GM19099 (cell line): ENCODE results near the gene UGCG.

Experiments
- POLR2A ChIP-seq: IDR thresholded peaks from 3 replicates; pipeline ENCODE4 v1.6.1; 2011; ENCODE audit warnings: low read depth; ENCODE audit not compliant: insufficient read length; ENCODE audit errors: extremely low read depth

UGCG gene

DNA sequence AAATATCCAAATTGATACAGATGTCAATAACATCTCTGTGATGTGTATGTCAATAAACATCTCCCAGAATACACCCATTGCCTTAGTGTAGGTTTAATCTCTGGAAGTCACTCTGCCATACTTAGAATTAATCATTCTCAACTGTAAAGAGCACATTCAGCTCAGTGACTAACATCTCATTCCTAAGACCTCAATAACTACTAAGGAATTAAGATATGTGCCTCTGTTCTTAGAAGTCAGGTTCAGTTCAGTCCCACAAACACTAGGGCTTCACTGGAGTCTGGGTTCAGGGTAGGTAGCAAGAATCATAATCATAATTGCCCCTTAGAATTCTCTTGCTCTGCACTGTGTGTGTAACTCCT is 31.7 kb downstream of the UGCG start:
- no peak for TF ChIP-seq POLR2A

DNA sequence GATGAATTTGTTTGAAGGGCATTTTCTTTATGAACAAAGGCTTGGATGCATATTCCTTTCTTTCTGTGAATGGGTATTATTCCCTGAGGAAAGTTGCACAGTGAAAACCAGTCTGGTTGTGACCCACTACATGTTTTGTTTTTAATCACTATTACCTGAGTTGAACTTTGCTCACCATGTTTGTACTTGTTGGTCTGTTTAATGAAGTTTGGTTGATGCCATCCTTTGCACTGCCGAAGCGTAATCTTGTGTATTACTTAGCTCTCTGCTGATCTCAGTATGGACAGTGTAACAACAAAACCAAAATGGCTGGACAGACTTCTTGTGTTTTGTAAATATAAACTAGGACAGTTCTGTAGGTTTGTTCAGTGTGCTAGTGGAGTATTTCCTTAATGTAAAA is 38.1 kb downstream of the UGCG start:
- TF ChIP-seq POLR2A: no peak

DNA sequence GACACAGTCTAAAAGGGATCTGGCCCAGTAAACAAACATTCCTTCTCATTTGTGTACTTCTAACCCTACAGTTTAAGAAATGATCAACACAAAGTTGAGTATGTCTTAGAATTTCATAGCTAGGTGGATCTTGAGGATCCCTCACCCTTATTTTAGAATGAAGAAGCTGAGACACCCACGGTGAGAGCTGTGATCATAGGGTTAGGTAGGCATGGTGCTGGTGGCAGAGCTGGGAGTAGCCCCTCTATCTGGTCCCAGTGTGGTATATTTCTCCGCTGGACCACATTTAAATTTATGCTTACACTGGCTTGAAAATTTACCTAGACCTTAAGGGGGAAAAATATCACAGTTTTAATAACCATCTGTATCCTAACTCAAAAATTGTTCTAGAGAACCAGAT is 39.8 kb downstream of the UGCG start:
- TF ChIP-seq POLR2A: no peak

DNA sequence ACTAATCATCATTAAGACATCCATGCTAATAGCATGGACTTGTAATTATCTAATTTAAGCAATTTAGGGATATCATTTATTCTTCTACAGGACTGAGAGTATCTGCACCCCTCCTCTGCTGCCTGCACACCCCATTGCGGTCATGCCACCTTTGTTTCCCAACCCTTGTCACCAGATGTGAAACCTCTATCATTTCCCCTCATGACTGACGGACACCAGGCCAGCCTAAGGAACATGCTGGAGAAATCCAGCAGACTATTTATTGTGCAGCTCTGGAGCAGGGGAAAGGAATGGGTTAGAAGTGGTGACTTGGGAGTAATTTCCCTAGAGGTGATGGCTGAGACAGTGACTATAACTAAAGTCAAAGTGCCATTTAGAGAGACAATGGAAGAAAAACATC is 40.7 kb downstream of the UGCG start:
- no peak for TF ChIP-seq POLR2A

DNA sequence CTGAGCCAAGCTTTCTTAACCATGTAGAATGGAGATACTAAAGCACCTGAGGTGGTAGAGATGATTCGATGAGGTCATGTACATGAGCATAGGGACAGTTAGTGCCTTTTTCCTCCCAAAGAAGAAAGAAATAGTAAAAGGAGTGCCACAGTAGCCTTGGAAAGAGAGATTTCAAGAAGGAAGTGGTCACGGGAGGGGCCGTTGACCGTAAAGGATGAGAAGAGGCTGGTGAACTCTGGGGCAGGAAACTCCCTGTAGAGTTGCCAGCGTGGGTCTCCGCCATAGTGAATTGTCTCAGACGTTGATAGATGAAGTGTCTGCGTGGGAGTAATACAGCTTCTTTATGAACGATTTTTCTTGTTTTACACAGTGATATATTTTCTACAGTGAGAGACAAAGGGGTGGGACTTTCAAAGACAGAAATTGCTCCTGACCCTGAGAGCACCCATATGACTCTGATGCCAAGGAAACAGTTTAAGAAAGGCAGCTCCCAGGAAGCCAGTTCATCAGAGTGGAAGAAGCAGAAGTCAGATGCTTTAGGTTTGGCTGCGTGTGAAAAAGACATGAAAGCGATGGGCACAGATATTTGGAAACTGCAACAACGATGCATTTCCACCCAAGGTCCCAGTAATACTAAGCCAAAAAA is 41.3 kb downstream of the UGCG start:
- peak; percentile 31 for TF ChIP-seq POLR2A

DNA sequence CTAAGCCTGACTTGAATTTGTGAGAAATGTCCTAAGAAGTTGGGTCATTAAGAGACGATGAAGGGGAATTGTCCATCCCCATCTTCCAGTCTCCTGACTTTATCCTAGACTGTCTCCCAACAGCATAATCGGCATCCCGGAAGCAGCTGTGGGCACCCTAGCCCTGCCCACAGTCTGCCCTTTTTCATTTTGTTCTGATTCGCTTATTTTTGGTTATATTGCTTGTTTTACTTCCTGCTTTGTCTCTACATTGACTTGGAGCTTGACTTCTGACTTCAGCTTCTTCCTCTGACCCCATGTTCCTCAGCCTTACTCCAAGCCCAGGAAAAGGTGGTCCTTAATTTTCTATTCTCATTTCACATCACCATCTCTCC is 41.8 kb downstream of the UGCG start:
- peak; percentile 19 for TF ChIP-seq POLR2A

DNA sequence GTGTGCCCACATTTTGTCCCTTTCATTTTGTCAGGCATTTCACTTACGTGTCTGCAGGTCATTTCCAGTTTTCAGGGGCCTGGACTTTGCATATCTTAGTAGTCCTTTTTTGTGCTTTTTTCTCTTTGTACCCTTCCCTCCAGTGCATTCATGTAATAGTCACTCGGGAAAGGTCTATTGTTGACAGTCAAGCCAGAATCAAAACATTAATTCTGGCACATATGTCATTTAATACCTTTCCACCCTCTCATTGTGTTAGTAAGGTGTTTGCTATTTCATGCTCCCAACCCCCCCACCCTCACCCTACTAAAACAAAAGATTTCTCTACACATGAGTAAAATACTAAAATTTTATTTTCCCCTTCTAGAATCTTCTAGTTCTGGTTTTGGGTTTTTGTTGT is 42.7 kb downstream of the UGCG start:
- TF ChIP-seq POLR2A: no peak

DNA sequence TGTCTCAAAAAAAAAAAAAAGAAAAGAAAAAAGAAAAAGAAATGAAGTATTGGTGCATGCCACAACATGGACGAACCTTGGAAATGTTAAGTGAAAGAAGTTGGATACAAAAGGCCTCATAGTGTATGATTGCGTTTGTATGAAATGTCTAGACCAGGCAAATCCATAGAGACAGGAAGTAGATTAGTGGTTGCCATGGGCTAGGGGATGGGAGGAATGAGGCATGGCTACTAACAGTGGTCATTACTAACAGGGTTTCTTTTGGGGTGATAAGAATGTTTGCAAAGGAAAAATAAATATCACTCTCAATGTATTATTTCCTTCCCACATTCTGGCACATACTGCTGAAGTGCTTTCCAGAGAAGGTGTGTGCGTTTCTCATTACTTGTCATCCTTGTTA is 44.1 kb downstream of the UGCG start:
- TF ChIP-seq POLR2A: no peak

DNA sequence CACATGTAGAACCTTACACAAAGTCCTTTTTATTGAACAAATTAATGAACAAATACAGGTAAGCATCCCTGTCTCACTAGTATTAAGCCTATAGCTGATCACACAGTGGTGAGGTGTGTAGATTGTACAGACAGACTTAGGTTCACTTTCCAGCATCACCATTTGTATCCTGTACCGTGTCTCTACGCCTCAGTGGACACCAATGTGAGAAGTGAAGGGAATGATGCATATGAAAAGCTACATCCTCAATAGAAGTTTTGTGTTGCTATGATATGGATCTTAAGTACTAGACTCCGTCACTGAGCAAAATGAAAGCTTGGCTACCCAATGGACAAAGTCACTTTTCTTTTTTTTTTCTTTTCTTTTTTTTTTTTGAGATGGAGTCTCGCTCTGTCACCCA is 46.6 kb downstream of the UGCG start:
- no peak for TF ChIP-seq POLR2A

DNA sequence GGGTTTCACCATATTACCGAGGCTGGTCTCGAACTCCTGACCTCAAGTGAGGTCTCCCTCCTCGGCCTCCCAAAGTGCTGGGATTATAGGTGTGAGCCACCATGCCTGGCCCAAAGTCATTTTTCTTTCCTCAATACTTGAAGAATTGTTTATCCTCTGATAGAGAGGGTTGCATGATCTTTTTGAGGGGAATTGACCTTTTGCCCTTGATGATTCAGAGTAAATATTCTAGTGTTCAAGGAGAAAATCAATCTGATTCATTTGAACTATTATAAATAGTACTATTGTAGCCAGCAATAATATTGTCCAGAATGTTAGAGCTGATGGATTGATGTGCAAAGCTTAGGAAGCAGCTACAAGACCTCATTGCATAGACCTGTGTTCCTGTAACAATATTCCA is 47.1 kb downstream of the UGCG start:
- no peak for TF ChIP-seq POLR2A

DNA sequence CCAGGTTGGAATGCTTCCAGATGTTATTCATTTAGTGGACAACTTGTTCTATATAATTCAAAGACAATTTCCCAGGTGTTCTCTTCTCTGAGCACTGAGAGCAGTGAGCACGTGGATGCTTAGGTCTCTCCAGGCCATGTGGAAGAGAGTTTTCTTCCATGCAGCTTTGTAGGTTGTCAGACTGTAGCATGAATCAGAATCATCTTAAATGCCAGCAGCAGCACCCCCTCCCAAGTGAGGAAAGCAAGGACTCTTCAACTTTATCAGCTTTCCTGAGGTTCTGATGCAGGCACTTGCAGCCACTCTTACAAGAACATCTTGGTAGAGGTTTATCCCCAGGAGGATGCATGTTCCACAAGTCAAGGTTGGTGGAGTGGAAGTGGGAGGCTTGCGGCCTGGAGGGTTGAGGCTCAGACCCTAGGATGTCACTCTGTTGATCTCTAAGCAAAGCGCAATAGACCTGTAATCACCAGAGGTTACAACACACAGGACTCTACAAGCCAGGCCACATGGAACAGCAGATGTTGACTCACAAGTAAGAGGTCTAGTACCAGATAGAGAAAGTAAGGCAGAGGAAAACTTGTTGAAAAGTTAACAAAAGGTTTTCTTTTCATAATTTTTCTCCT is 47.7 kb downstream of the UGCG start:
- TF ChIP-seq POLR2A: no peak

DNA sequence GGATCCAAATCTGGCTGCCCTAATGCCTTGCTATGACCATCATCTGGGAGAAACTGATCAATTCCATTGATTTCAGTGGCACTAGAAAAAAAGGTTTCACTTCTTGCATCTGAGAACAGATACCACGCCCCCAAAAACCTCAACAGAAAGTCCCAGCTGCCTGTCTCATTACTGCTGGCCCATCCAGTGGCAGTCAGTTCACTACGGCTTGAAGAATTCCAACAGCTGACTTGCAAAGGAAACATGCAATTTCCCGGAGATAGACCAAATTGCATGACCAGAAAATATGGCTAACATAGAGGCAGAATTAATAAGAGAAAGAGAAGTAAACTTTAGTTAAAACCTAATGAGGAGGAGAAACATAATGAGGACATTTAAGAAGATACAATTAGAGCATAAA is 48.6 kb downstream of the UGCG start:
- no peak for TF ChIP-seq POLR2A

DNA sequence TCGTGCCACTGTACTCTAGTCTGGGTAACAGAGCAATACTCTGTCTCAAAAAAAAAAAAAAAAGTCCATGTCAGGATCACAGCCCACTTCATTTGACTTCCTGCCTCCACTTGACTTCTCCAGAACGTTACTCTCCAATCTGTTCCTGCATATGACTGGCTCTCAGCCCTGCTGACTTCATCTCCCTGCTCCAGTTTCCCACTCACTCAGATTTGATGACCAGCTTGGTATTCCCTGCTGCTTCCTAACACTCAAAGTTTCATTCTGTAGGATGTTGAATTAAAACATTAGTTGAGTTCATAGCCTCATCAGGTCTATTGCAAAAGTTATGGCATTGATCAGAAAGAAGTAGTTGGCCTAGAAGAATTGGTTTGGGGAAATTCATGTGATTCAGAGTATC is 52.3 kb downstream of the UGCG start:
- no peak for TF ChIP-seq POLR2A

DNA sequence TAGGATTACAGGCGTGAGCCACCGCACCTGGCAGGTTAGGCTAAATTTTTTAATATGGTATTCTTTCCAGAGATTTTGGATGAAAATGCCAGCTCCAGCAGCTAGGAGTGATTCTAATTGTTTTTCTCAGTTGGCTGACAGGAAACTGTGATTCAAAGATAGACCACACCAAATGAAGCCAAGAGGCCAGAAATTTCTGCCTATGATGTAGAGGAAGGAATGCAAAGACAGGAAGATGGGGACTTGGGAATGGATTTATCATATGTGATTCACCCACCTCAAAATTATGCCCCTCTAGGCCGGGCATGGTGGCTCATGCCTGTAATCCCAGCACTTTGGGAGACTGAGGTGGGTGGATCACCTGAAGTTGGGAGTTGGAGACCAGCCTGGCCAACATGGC is 53.3 kb downstream of the UGCG start:
- TF ChIP-seq POLR2A: no peak

DNA sequence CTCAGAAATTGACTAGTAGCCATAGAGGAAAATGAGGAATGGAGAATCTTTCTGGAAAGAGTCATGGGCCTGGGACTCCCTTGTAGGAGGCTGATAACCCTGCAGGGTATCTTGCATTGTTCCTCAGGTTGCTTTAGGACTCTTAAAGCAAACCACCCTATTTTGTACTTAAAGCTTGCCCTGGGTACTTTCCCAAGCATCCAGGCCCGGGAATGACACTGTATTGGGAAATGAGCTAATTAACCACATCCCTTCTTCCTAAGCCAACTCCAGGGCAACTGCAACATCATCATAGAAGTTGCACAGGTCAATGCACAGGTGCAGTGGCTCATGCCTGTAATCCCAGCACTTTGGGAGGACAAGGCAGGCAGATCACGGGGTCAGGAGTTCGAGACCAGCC is 55.9 kb downstream of the UGCG start:
- no peak for TF ChIP-seq POLR2A

DNA sequence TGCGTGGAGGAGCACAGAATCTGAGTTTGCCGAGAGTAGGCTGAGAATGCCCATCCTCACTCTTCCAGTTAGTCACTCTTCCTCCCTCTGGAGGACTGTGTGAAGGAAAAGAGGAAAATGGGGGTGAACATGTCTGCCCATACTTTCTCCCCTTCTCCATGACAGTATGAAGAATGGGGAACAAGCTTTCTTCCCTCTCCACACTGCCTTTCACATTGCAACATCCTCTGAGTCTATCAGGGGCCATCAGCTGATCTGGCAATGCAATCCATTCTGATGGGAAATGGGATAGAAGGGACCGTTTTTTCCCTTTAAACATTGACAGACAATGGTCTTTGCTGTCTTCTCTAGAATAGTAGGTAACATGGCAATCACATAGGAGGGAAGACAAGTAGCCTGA is 56.8 kb downstream of the UGCG start:
- no peak for TF ChIP-seq POLR2A

DNA sequence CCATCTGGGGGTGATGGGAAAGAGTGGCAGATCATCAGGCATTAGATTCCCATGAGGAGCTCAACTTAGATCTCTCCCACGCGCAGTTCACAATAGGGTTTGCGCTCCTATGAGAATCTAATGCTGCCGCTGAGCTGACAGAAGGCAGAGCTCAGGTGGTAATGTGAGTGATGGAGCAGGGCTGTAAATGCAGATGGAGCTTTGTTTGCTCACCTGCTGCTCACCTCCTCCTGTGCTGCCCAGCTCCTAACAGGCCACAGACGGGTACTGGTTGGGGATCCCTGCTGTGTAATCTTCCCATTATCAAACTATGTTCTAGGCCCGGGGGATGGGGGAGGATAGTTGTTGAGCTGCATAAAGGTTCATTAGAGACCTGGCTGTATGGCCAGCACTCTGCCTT is 58.4 kb downstream of the UGCG start:
- no peak for TF ChIP-seq POLR2A
